ENCODE measurements around the gene HPN.

DNA sequence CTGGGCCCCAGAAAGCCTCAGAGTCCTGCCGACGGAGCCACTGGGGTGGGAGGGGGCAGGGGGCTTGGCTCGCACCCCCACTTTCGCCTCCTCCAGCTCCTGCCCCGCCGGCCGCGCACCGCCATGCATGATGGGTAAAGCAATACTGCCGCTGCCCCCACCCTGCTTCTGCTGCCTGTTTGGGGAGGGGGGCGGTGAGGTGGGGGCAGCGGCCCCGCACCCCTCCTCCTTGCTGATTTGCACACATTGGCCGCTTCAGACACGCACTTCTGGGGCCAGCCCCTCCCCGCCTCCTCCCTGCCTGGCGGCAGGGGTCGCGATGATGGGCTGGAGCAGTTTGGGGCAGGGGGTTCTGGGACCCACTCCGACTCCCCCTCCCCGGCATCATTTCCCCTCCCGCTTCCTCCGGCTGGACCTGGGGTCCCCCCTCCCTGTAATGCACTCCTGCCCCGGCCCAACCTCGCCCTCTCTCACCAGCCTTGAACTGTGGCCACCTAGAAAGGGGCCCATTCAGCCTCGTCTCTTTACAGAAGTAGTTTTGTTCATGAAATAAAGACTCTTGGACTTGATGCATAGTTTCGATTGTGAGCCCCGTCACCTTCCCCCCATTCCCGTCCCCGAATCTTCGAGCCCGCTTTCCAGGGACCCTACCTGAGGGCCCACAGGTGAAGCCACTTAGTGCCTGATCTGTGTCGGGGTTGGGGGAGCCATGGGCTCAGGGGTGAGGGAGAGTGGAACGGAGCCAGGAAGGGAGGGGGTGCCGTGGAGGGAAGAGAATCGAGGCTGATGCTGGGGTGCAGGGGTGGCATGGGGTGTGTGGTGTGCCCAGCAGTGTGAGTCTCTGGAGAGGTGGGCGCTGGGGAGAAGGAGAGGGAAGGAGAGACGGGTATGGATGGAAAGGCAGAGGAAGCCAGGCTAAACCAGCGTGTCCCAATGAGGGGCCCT, 1.4 kb upstream of the HPN start:
- TF ChIP-seq POLR2A (IDR thresholded peaks at IDR 0.05), result no peak
- TF ChIP-seq, protein P1, sequence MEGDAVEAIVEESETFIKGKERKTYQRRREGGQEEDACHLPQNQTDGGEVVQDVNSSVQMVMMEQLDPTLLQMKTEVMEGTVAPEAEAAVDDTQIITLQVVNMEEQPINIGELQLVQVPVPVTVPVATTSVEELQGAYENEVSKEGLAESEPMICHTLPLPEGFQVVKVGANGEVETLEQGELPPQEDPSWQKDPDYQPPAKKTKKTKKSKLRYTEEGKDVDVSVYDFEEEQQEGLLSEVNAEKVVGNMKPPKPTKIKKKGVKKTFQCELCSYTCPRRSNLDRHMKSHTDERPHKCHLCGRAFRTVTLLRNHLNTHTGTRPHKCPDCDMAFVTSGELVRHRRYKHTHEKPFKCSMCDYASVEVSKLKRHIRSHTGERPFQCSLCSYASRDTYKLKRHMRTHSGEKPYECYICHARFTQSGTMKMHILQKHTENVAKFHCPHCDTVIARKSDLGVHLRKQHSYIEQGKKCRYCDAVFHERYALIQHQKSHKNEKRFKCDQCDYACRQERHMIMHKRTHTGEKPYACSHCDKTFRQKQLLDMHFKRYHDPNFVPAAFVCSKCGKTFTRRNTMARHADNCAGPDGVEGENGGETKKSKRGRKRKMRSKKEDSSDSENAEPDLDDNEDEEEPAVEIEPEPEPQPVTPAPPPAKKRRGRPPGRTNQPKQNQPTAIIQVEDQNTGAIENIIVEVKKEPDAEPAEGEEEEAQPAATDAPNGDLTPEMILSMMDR (IDR thresholded peaks at IDR 0.05), result no peak
- TF ChIP-seq EP300 (IDR thresholded peaks at IDR 0.05), result no peak
